ENCODE measurements around the gene FBXO28. TPM values are rescaled to one million over a fixed set of nuclear protein-coding genes. Genes with fewer than 3 reads are reported as not detected.

FBXO28 gene
- total RNA-seq, 2 experiments from 2014 or later = 31.0 to 32.3 TPM

- no peaks in the 10 kb centered on the region for H3K36me3 Mint-ChIP-seq
- no peak overlapping the region for H3K27ac Mint-ChIP-seq
- H3K27me3 Mint-ChIP-seq = peaks cover 27% of the 10 kb centered on the region
- ATAC-seq (ENCODE audit: low read depth) (no peak), DNase-seq (no peak)
- POLR2A ChIA-PET = no interaction called here
- no peaks in the 10 kb centered on the region for H3K9me3 Mint-ChIP-seq
- no peaks in the 10 kb centered on the region for H3K4me1 Mint-ChIP-seq
- no peak overlapping the region for H3K4me3 Mint-ChIP-seq
Observed at GRCh38 chr1:224082146-224082545, 31.8 kb upstream of the FBXO28 start.

- Mint-ChIP-seq H3K9me3 (no peaks in the 10 kb centered on the region), H3K4me1 (no peaks in the 10 kb centered on the region), H3K4me3 (no peak overlapping the region), H3K36me3 (no peaks in the 10 kb centered on the region), H3K27me3 (peaks cover 24% of the 10 kb centered on the region), H3K27ac (no peak overlapping the region)
- ATAC-seq (ENCODE audit: low read depth) (no peak), DNase-seq (no peak)
- POLR2A ChIA-PET = no interaction called here
Observed at GRCh38 chr1:224084867-224085266, 29.0 kb upstream of the FBXO28 start.

- no peak for DNase-seq
- Mint-ChIP-seq H3K36me3 (no peaks in the 10 kb centered on the region), H3K27me3 (peaks cover 25% of the 10 kb centered on the region), H3K4me1 (no peaks in the 10 kb centered on the region), H3K27ac (no peak overlapping the region), H3K9me3 (no peaks in the 10 kb centered on the region), H3K4me3 (no peak overlapping the region)
- ATAC-seq (ENCODE audit: low read depth) = no peak
- POLR2A ChIA-PET = no interaction called here
Observed at GRCh38 chr1:224085421-224086108, 28.3 kb upstream of the FBXO28 start.

GRCh38 chr1:224087286-224087794, 26.6 kb upstream of the FBXO28 start:
- no peaks in the 10 kb centered on the region for H3K36me3 Mint-ChIP-seq

GRCh38 chr1:224089583-224089982, 24.3 kb upstream of the FBXO28 start:
- POLR2A ChIA-PET = no interaction called here
- H3K4me1 Mint-ChIP-seq = no peaks in the 10 kb centered on the region
- no peaks in the 10 kb centered on the region for H3K36me3 Mint-ChIP-seq
- ATAC-seq (ENCODE audit: low read depth) = no peak
- H3K9me3 Mint-ChIP-seq = no peaks in the 10 kb centered on the region
- H3K27ac Mint-ChIP-seq = no peak overlapping the region
- H3K27me3 Mint-ChIP-seq = peaks cover 22% of the 10 kb centered on the region
- no peak overlapping the region for H3K4me3 Mint-ChIP-seq
- DNase-seq = no peak

More at GRCh38 chr1:224087286-224087794, 26.6 kb upstream of the FBXO28 start:
- DNase-seq = no peak
- no peaks in the 10 kb centered on the region for H3K4me1 Mint-ChIP-seq
- no peak overlapping the region for H3K4me3 Mint-ChIP-seq
- H3K9me3 Mint-ChIP-seq = no peaks in the 10 kb centered on the region
- no peak overlapping the region for H3K27ac Mint-ChIP-seq
- ATAC-seq (ENCODE audit: low read depth) = no peak
- POLR2A ChIA-PET = no interaction called here
- peaks cover 27% of the 10 kb centered on the region for H3K27me3 Mint-ChIP-seq

GRCh38 chr1:224090116-224090515, 23.8 kb upstream of the FBXO28 start:
- H3K36me3 Mint-ChIP-seq = no peaks in the 10 kb centered on the region
- POLR2A ChIA-PET = no interaction called here
- ATAC-seq (ENCODE audit: low read depth) (no peak), DNase-seq (no peak)
- no peaks in the 10 kb centered on the region for H3K4me1 Mint-ChIP-seq
- no peak overlapping the region for H3K27ac Mint-ChIP-seq
- H3K4me3 Mint-ChIP-seq = no peak overlapping the region
- H3K27me3 Mint-ChIP-seq = peaks cover 24% of the 10 kb centered on the region
- H3K9me3 Mint-ChIP-seq = no peaks in the 10 kb centered on the region

GRCh38 chr1:224092111-224092510, 21.8 kb upstream of the FBXO28 start:
- POLR2A ChIA-PET = no interaction called here
- H3K36me3 Mint-ChIP-seq = no peaks in the 10 kb centered on the region
- H3K9me3 Mint-ChIP-seq = no peaks in the 10 kb centered on the region
- no peak overlapping the region for H3K4me3 Mint-ChIP-seq
- ATAC-seq (ENCODE audit: low read depth) = no peak
- no peak for DNase-seq
- H3K27me3 Mint-ChIP-seq = peaks cover 32% of the 10 kb centered on the region
- no peak overlapping the region for H3K27ac Mint-ChIP-seq
- H3K4me1 Mint-ChIP-seq = no peaks in the 10 kb centered on the region

- DNase-seq (no peak), ATAC-seq (ENCODE audit: low read depth) (no peak)
- no peaks in the 10 kb centered on the region for H3K9me3 Mint-ChIP-seq
- no peaks in the 10 kb centered on the region for H3K4me1 Mint-ChIP-seq
- no peaks in the 10 kb centered on the region for H3K36me3 Mint-ChIP-seq
- H3K27ac Mint-ChIP-seq = no peak overlapping the region
- peaks cover 32% of the 10 kb centered on the region for H3K27me3 Mint-ChIP-seq
- POLR2A ChIA-PET = no interaction called here
- no peak overlapping the region for H3K4me3 Mint-ChIP-seq
Observed at GRCh38 chr1:224092601-224093000, 21.3 kb upstream of the FBXO28 start.

GRCh38 chr1:224095339-224095738, 18.6 kb upstream of the FBXO28 start:
- H3K4me3 Mint-ChIP-seq = no peak overlapping the region

GRCh38 chr1:224095867-224096266, 18.0 kb upstream of the FBXO28 start:
- H3K9me3 Mint-ChIP-seq = no peaks in the 10 kb centered on the region
- no peak overlapping the region for H3K4me3 Mint-ChIP-seq
- no peaks in the 10 kb centered on the region for H3K36me3 Mint-ChIP-seq
- no peaks in the 10 kb centered on the region for H3K4me1 Mint-ChIP-seq
- ATAC-seq (ENCODE audit: low read depth) (no peak), DNase-seq (no peak)
- peaks cover 26% of the 10 kb centered on the region for H3K27me3 Mint-ChIP-seq
- H3K27ac Mint-ChIP-seq = no peak overlapping the region
- POLR2A ChIA-PET = no interaction called here

More at GRCh38 chr1:224095339-224095738, 18.6 kb upstream of the FBXO28 start:
- POLR2A ChIA-PET = no interaction called here
- no peaks in the 10 kb centered on the region for H3K4me1 Mint-ChIP-seq
- no peak overlapping the region for H3K27ac Mint-ChIP-seq
- H3K27me3 Mint-ChIP-seq = peaks cover 26% of the 10 kb centered on the region
- ATAC-seq (ENCODE audit: low read depth) (no peak), DNase-seq (no peak)
- no peaks in the 10 kb centered on the region for H3K36me3 Mint-ChIP-seq
- no peaks in the 10 kb centered on the region for H3K9me3 Mint-ChIP-seq

GRCh38 chr1:224096773-224097172, 17.1 kb upstream of the FBXO28 start:
- no peak overlapping the region for H3K4me3 Mint-ChIP-seq
- DNase-seq = no peak
- no peak overlapping the region for H3K27ac Mint-ChIP-seq
- no peaks in the 10 kb centered on the region for H3K4me1 Mint-ChIP-seq
- no peak for ATAC-seq (ENCODE audit: low read depth)
- H3K27me3 Mint-ChIP-seq = peaks cover 23% of the 10 kb centered on the region
- no peaks in the 10 kb centered on the region for H3K36me3 Mint-ChIP-seq
- no peaks in the 10 kb centered on the region for H3K9me3 Mint-ChIP-seq
- POLR2A ChIA-PET = no interaction called here

- no peak for ATAC-seq (ENCODE audit: low read depth)
- H3K36me3 Mint-ChIP-seq = no peaks in the 10 kb centered on the region
- H3K4me1 Mint-ChIP-seq = no peaks in the 10 kb centered on the region
- no peak for DNase-seq
- H3K9me3 Mint-ChIP-seq = no peaks in the 10 kb centered on the region
- H3K27me3 Mint-ChIP-seq = peaks cover 26% of the 10 kb centered on the region
- no peak overlapping the region for H3K4me3 Mint-ChIP-seq
- POLR2A ChIA-PET = no interaction called here
- no peak overlapping the region for H3K27ac Mint-ChIP-seq
Observed at GRCh38 chr1:224098007-224098406, 15.9 kb upstream of the FBXO28 start.

GRCh38 chr1:224106568-224107281, 7.2 kb upstream of the FBXO28 start:
- Mint-ChIP-seq H3K4me1 (peaks cover 4% of the 10 kb centered on the region), H3K27me3 (peaks cover 55% of the 10 kb centered on the region), H3K4me3 (peak overlapping the region; percentile 41), H3K9me3 (no peaks in the 10 kb centered on the region), H3K27ac (peak overlapping the region; percentile 59), H3K36me3 (no peaks in the 10 kb centered on the region)
- ATAC-seq (ENCODE audit: low read depth) (peak; percentile 97), DNase-seq (peak; percentile 34)
- POLR2A ChIA-PET = interaction anchor here (0.6 kb wide), 1 partner anchor 245 kb away, joined by 5 read pairs; no protein-coding TSS in a partner anchor

GRCh38 chr1:224107282-224107625, 6.7 kb upstream of the FBXO28 start:
- peaks cover 4% of the 10 kb centered on the region for H3K4me1 Mint-ChIP-seq
- DNase-seq (no peak), ATAC-seq (ENCODE audit: low read depth) (no peak)
- no peaks in the 10 kb centered on the region for H3K9me3 Mint-ChIP-seq
- no peak overlapping the region for H3K27ac Mint-ChIP-seq
- no peaks in the 10 kb centered on the region for H3K36me3 Mint-ChIP-seq
- POLR2A ChIA-PET = no interaction called here
- no peak overlapping the region for H3K4me3 Mint-ChIP-seq
- peaks cover 56% of the 10 kb centered on the region for H3K27me3 Mint-ChIP-seq

Measured in activated naive CD8-positive, alpha-beta T cell treated with anti-CD3 and anti-CD28 coated beads, Interleukin-2, amount 10 ng/mL, durations not matched to agents 7 days and 5 days (primary cell).